Effector memory CD4-positive, alpha-beta T cell (primary cell): ENCODE measurements around the gene LRRC71.

ENCODE experiments used
- DNase-seq, 3 donors: peaks; one replicate each; pipeline ENCODE4 v3.0.0-alpha.2; 2020
- H3K27ac ChIP-seq: 2 replicates; pipeline ENCODE4 v1.7.0; 2013; ENCODE audit warnings: mild to moderate bottlenecking, low read length, moderate library complexity; ENCODE audit not compliant: insufficient read depth, poor library complexity, severe bottlenecking
- H3K27me3 ChIP-seq: replicated peaks from 2 replicates; pipeline ENCODE4 v1.7.0; 2013; ENCODE audit warnings: mild to moderate bottlenecking, low read length; ENCODE audit not compliant: insufficient read depth, control insufficient read depth, poor library complexity, severe bottlenecking
- H3K36me3 ChIP-seq: 2 replicates; pipeline ENCODE4 v1.7.0; 2013; ENCODE audit warnings: mild to moderate bottlenecking, low read length, moderate library complexity; ENCODE audit not compliant: control insufficient read depth, insufficient read depth
- H3K4me1 ChIP-seq: 2 replicates; pipeline ENCODE4 v1.7.0; 2013; ENCODE audit warnings: low read length, mild to moderate bottlenecking; ENCODE audit not compliant: control insufficient read depth, insufficient read depth, poor library complexity, severe bottlenecking
- H3K4me3 ChIP-seq: 2 replicates; pipeline ENCODE4 v1.7.0; 2013; ENCODE audit warnings: low read length, low read depth, mild to moderate bottlenecking; ENCODE audit not compliant: insufficient read depth, poor library complexity, severe bottlenecking
- H3K9me3 ChIP-seq: 2 replicates; pipeline ENCODE4 v1.7.0; 2013; ENCODE audit warnings: mild to moderate bottlenecking, low read length, moderate library complexity; ENCODE audit not compliant: control insufficient read depth

LRRC71 gene

DNA sequence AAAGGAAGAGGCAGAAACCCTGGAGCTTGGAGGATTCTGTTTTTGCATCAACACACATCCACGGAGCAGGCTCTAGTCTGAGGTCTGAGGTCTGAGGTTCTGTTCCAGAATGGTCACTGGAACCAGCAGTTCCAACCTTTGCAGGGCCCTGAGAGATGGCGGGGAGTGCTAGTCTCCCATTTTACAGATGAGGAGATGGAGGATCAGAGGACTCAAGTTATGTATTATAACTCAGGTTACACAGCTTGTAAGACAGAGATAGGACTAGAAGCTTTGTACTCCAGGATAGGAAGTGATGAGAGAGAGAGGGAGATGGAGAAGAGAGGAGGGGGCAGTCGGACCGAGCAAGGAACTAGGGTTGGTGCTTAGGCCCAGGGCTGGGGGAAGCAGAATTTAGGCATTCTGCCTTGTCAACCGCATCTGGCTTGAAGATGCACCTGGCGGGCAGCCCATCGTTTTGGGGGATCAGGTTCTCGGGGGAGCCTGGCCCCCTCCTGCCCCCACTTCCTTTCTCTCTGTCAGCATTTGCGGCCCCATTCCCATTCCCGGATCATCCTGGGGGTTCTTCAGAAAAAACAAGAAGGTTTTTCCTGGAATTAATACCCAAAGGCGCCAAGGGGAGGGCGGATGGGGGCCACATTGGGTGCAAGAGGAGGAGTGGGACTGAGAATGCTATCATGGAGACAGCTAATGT is 21.3 kb upstream of the LRRC71 start:
- Histone ChIP-seq H3K27ac (no peak overlapping the region), H3K4me1 (no peaks in the 10 kb centered on the region), H3K4me3 (no peak overlapping the region), H3K36me3 (no peaks in the 10 kb centered on the region), H3K9me3 (no peaks in the 10 kb centered on the region), H3K27me3 (peaks cover 10% of the 10 kb centered on the region)
- no peak for DNase-seq

DNA sequence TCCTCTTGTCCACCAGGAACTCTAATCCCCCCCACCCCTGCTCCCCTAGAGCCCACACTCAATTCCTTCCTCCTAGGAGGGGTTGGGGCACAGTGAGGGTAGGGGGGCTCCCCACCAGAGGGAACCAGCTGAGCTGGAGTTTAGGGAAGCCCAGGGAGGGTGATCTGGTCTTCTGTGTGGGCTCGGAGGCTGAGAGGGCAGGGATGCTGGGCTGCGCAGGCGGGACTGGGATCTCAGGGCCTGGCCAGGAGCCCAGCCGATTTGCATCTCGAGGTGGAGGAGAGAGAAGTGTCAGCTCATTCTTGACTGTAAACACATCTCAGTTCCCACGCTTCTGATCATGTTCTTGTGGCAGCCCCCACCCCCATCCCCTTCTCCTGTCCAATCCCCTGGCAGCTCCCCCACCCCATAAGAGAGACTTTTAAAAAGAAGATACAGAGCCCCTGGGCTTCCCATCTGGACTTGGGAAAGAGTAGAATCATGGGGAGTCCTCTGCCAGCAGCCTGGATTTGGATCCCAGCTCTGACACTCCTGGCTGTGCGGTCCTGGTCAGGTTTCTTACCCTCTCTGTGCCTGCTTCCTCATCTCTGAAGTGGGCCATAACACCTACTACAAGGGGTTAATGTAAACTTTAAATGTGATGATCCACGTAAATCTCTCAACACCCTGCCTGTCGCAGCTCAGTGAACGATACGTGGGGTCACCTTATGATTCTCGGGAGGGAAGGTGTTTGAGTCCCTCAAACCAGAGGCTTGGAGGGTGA is 20.3 kb upstream of the LRRC71 start:
- Histone ChIP-seq H3K4me1 (no peaks in the 10 kb centered on the region), H3K4me3 (no peak overlapping the region), H3K27ac (no peak overlapping the region), H3K36me3 (no peaks in the 10 kb centered on the region), H3K27me3 (peaks cover 4% of the 10 kb centered on the region), H3K9me3 (no peaks in the 10 kb centered on the region)
- DNase-seq = no peak

DNA sequence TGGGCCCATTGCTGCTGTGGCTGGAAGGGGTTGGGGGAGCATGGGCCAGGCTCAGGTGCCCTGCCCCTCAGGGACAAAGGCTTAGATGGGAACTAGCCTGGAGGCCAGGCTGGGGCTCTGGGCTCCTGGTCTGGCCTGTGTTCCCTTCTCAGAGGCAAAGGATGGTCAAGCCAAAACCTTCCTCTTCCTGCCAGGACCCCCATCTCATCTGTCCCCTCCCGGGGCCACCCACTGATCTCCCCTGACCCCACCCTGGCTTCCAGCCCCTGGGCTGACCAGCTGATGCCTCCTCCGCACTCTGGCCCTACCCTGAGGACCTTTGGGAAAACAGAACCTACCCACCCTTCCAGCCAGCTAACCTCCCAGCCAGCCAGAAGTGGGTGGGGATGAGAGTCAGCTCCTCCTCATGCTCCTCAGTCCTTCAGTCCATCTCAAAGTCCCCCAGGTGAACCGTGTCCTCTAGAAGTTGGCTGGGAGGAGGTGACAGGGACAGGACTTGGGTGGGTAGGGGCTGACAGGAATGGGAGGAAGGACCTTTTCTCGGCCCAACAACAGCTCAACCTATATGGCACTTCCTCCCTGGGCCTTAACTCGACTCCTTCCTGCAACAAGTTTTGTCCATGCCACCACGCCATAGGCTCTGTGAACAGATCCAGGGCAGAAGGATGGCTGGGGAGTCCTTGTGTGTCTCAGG is 19.4 kb upstream of the LRRC71 start:
- Histone ChIP-seq H3K27me3 (peaks cover 4% of the 10 kb centered on the region), H3K4me1 (no peaks in the 10 kb centered on the region), H3K4me3 (no peak overlapping the region), H3K9me3 (no peaks in the 10 kb centered on the region), H3K36me3 (no peaks in the 10 kb centered on the region), H3K27ac (no peak overlapping the region)
- DNase-seq = no peak

DNA sequence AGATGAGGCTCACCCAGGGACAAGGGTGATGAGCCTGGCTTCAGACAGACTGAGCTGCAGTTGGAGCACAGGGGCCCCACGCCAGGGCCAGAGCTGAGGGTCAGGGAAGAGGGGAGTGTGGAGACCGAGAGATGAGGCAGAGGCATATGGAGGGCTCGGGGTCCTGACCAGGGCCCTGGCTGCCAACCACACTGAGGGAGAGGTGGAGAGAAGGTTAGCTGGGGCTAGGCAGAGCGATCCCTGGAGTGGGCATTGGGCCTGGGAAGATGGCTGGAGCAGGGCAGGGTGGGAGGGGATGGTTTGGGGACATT is 18.9 kb upstream of the LRRC71 start:
- no peak overlapping the region for H3K27ac ChIP-seq
- H3K4me1 ChIP-seq = no peaks in the 10 kb centered on the region
- no peaks in the 10 kb centered on the region for H3K36me3 ChIP-seq
- peaks cover 4% of the 10 kb centered on the region for H3K27me3 ChIP-seq
- H3K4me3 ChIP-seq = no peak overlapping the region
- no peak for DNase-seq
- H3K9me3 ChIP-seq = no peaks in the 10 kb centered on the region

DNA sequence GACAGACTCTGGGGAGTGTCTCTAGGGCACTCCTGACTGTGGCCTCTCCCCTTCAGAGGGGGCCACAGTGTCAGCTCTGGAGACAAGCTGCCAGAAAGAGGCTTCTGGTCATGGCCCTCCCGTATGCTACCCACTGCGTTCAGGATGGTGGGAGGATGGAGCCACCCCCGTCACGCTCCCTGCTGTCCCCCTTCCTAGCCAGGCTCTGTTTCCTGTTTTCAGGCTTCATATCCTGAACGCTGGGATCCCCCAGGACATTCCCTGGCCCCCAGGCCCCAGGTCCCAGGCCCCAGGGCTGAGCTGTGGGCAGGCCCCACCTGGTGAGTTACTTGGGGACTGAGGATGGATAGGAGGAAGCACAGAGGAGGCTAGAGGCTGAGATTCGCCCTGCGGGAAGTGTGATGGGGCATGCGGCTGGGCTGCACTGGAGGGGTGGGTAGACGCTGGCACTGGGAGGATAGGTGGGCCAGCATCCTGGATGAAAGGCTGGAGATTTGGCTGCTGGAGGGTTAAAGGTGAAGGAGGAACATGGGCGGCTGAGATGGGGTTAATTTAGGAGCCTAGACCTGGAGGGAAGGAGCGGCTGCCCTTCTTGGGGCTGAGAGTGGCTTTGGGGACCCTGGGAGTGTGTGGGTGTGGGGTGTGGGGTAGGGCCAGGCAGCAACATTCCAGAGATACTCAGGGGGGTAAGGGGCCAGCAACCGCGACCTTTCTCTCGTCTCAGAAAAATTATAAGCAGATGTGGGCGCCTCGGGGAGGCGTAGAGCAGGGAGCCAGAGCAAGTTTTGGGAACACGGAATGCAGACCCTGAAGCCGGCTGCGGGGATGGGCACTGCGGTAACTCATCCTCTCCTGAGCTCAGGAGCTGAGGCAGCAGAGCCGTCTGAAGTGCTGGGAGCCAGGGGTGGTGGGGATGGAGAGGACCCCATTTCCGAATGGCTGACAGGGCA is 18.2 kb upstream of the LRRC71 start:
- no peaks in the 10 kb centered on the region for H3K36me3 ChIP-seq
- H3K4me1 ChIP-seq = no peaks in the 10 kb centered on the region
- H3K27me3 ChIP-seq = peaks cover 4% of the 10 kb centered on the region
- no peak overlapping the region for H3K27ac ChIP-seq
- no peak for DNase-seq
- no peaks in the 10 kb centered on the region for H3K9me3 ChIP-seq
- H3K4me3 ChIP-seq = no peak overlapping the region

DNA sequence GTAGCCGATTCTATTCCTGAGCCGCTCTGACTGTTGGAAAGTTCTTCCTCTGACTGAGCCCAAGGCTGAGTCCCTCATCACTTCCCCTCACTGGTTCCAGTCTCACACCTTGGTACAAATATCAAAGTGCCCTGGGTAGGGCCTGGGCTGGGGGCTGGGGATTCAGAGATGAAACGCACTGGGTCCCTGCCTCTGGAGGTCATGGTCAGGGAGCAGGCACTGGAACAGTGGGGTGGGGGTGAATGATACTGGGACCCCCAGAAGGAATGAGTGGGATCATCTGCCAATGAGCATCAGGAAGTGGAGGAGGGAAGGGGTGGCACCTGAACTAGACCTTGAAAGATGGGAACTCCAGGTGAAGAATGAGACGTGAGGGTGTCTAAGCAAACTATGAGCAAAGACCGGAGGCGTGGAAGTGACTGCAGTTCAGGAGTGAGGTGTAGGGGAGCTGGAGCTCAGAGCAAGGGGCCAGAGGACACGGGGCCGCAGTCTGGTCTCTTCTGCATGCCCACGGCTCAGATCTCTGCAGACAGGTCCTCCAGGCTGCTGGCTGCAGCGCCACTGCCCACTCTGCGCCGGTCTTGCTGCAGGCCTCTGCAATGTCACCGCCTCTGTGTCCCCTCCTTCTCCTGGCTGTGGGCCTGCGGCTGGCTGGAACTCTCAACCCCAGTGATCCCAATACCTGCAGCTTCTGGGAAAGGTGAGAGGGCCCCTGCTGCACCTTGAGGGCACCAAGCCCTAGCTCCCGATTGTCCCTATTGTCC is 16.9 kb upstream of the LRRC71 start:
- no peaks in the 10 kb centered on the region for H3K4me1 ChIP-seq
- H3K27me3 ChIP-seq = no peaks in the 10 kb centered on the region
- H3K4me3 ChIP-seq = no peak overlapping the region
- H3K9me3 ChIP-seq = no peaks in the 10 kb centered on the region
- H3K36me3 ChIP-seq = no peaks in the 10 kb centered on the region
- no peak for DNase-seq
- no peak overlapping the region for H3K27ac ChIP-seq

DNA sequence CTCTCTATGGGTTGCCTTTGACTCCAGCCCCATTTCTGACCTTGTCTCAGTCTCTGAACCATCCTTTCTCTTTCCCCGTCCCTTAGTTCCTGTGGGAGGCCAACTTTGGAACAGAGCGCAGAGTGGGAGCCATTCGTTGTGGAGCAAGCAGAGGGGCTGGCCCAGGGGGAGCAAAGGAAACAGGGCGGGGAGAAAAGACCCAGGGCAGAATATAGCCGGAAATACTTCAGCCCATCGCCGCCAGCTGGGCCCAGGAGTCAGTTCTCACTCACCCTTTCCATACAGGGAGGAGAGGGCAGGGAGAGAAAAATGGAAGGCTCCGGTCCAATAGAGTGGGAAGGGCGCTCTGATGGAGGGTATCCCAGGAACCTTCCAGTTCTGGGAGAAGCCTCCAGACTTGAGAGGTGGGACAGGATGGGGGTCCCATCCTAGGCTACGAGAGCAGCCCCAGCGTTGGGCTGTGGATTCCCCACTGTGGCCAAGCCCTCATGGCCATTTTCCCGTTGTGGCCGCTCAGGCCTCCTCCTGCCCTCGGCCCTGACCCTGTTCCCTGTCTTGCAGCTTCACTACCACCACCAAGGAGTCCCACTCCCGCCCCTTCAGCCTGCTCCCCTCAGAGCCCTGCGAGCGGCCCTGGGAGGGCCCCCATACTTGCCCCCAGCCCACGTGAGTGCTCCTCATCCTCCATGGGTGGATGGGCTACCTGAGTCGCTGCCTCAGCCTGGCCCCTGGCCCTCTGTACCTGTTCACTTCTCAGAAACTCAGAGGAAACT is 16.1 kb upstream of the LRRC71 start:
- H3K27ac ChIP-seq = no peak overlapping the region
- no peaks in the 10 kb centered on the region for H3K36me3 ChIP-seq
- H3K4me1 ChIP-seq = no peaks in the 10 kb centered on the region
- no peak for DNase-seq
- no peak overlapping the region for H3K4me3 ChIP-seq
- no peaks in the 10 kb centered on the region for H3K9me3 ChIP-seq
- H3K27me3 ChIP-seq = no peaks in the 10 kb centered on the region

DNA sequence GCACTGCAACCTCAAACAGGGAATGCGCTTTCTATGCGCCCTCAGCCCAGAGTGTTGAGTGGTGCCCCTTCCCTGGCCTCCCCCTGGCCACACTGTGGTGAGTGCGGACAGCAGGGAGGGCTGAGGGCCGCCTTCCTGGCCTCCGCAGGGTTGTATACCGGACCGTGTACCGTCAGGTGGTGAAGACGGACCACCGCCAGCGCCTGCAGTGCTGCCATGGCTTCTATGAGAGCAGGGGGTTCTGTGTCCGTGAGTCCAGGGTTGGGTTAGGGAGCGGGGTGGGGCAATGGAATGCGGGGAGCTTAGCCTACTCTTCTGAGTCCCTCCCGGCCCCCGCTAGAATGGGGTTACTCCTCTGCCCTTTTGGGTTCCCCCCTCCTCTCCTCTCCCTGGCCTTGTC is 15.3 kb upstream of the LRRC71 start:
- Histone ChIP-seq H3K27ac (no peak overlapping the region), H3K4me3 (no peak overlapping the region), H3K27me3 (no peaks in the 10 kb centered on the region), H3K4me1 (no peaks in the 10 kb centered on the region), H3K36me3 (no peaks in the 10 kb centered on the region), H3K9me3 (no peaks in the 10 kb centered on the region)
- no peak for DNase-seq

DNA sequence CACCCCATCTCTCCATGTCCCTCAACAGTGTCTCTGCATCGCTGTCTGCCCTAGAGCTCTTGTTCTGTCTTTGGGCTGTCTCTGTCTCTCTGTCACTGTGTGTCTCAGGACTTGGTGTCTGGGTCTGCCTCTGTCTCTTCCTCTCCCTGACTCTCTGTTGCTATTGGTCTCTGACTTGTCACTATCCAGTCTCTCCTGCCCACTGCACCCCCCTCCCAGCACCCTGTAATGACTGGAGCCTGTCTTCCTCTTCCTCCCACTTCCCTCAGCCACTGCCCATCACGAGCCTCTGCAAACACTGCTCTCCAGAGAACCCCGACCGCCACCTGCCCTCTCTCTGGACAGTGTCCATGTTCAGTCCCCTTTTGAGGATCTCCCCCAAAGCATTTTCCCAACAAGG is 14.8 kb upstream of the LRRC71 start:
- Histone ChIP-seq H3K27ac (no peak overlapping the region), H3K4me1 (no peaks in the 10 kb centered on the region), H3K4me3 (no peak overlapping the region), H3K36me3 (no peaks in the 10 kb centered on the region), H3K9me3 (no peaks in the 10 kb centered on the region), H3K27me3 (no peaks in the 10 kb centered on the region)
- DNase-seq = no peak
